ENCODE results near the gene MBTD1. TPM values are rescaled to one million over a fixed set of nuclear protein-coding genes. Genes with fewer than 3 reads are reported as not detected.

The MBTD1 gene
- total RNA-seq (2014; rRNA removed; shearing (Covaris generic)): 62.0 and 63.9 TPM in 2 replicates
- polyA plus RNA-seq (2016; fragmentation: Nextera tagmentation; extraction: Ambion mirVana): 17.4 and 19.1 TPM in 2 replicates
- long read RNA-seq, partial matches to known transcripts: 5 of 15 reads
- long read RNA-seq, other reads (novel, unspliced or antisense): 10 of 15 reads

DNA sequence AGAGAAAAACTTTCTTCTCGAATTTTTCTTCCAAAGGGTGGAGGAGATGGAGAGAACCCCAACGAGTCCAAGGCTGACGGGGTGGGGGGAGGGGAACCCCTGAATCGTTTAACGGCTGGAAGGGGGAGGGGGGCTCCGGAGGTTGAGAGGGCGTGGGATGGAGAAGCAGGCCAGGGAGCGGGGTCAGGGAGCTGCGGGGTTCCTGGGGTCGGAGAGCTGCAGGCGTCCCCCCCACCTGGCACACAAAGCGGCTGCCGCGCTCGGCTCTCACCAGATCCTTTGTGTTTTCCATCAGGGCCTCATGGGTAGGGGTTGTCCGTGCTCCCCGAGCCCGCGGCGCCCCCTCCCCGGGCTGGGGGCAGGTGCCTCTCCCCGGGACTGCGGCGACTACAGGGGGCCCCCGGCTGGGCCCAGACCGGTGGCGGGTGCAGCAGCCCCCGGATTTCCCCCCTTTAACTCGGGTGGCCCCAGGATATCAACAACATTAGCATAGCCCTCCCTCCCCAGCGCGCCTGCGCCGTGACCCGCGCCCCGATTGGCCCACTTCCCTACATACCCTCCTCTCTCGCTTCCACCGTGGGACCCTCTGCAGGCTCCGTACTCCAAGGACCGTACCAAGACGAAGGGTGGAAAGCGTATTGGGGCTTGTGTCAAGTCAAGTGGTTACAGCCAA lies at the start of gene MBTD1:
Gene MBTD1 (minus strand): TSS at position 486 of the 673 bp plus-strand sequence. CDS start 34,888 bp downstream, outside the sequence.
- Histone ChIP-seq H3K4me2 (peak within 1 kb of the TSS; percentile 99), H3K27ac (ENCODE audit: low read depth) (peak within 1 kb of the TSS; percentile 99), H3K36me3 (ENCODE audit: insufficient read depth) (peaks cover 25% of the 10 kb centered on the region), H3F3A (replicated peaks; ENCODE audit: low read depth) (no peaks in the 10 kb centered on the region; the same call in 1 of the 2 replicates), H4K20me1 (replicated peaks; ENCODE audit: insufficient read depth) (peaks cover 46% of the 10 kb centered on the region), H3K4me3 (peak within 1 kb of the TSS; percentile 98), H3K27me3 (ENCODE audit: insufficient read depth) (no peaks in the 10 kb centered on the region), H3K9me2 (ENCODE audit: insufficient read depth) (no peaks in the 10 kb centered on the region), H2AFZ (no peak within 1 kb of the TSS; the same call in 1 of the 2 replicates), H3K4me1 (ENCODE audit: insufficient read depth) (peaks cover 16% of the 10 kb centered on the region), H3K79me2 (replicated peaks; ENCODE audit: insufficient read depth) (peaks cover 88% of the 10 kb centered on the region)
- DNase-seq (ENCODE audit: low spot score) (peak; percentile 98), ATAC-seq (peak; percentile 89)
- Mint-ChIP-seq H3K27ac (peak within 1 kb of the TSS; percentile 99), H3K4me3 (peak within 1 kb of the TSS; percentile 89), H3K27me3 (ENCODE audit: insufficient read depth, low read depth, poor library complexity) (peaks cover 6% of the 10 kb centered on the region), H3K36me3 (ENCODE audit: low read depth) (peaks cover 74% of the 10 kb centered on the region), H3K4me1 (peaks cover 34% of the 10 kb centered on the region), H3K9me3 (no peaks in the 10 kb centered on the region)
- TF ChIP-seq EZH2phosphoT487 (IDR thresholded peaks at IDR 0.05; ENCODE audit: unreplicated experiment) (no peak), EZH2 (IDR thresholded peaks at IDR 0.05; ENCODE audit: low read depth, unreplicated experiment) (no peak), JUNB (IDR thresholded peaks at IDR 0.05; ENCODE audit: unreplicated experiment) (no peak), ZNF462 (CRISPR knock-in tag; IDR thresholded peaks at IDR 0.05) (no peak), ETS1 (IDR thresholded peaks at IDR 0.05) (no peak), ZNF114 (CRISPR knock-in tag; IDR thresholded peaks at IDR 0.05) (no peak)
- TF ChIP-seq, protein P1, sequence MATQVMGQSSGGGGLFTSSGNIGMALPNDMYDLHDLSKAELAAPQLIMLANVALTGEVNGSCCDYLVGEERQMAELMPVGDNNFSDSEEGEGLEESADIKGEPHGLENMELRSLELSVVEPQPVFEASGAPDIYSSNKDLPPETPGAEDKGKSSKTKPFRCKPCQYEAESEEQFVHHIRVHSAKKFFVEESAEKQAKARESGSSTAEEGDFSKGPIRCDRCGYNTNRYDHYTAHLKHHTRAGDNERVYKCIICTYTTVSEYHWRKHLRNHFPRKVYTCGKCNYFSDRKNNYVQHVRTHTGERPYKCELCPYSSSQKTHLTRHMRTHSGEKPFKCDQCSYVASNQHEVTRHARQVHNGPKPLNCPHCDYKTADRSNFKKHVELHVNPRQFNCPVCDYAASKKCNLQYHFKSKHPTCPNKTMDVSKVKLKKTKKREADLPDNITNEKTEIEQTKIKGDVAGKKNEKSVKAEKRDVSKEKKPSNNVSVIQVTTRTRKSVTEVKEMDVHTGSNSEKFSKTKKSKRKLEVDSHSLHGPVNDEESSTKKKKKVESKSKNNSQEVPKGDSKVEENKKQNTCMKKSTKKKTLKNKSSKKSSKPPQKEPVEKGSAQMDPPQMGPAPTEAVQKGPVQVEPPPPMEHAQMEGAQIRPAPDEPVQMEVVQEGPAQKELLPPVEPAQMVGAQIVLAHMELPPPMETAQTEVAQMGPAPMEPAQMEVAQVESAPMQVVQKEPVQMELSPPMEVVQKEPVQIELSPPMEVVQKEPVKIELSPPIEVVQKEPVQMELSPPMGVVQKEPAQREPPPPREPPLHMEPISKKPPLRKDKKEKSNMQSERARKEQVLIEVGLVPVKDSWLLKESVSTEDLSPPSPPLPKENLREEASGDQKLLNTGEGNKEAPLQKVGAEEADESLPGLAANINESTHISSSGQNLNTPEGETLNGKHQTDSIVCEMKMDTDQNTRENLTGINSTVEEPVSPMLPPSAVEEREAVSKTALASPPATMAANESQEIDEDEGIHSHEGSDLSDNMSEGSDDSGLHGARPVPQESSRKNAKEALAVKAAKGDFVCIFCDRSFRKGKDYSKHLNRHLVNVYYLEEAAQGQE (IDR thresholded peaks at IDR 0.05; ENCODE audit: unreplicated experiment): no peak
